GOT3 (cell line): Measurements from ENCODE around the gene CUBN.

Source experiments
- DNase-seq: peaks from one replicate; lab custom pipeline; 2025; ENCODE audit warnings: mixed read lengths; lab: John Stamatoyannopoulos, UW

The CUBN gene

GRCh38 chr10:17129741-17130140 is at the start of gene CUBN:
Gene CUBN (minus strand): TSS chr10:17129811. CDS start chr10:17129765, 46 bp downstream.
- DNase-seq = no peak

GRCh38 chr10:17179002-17179401 is 49.4 kb upstream of the CUBN start:
- no peak for DNase-seq

GRCh38 chr10:17178006-17178405 is 48.4 kb upstream of the CUBN start:
- DNase-seq = no peak

- no peak for DNase-seq
These were observed 47.4 kb upstream of the CUBN start for GRCh38 chr10:17177014-17177413.

- no peak for DNase-seq
These were observed 46.5 kb upstream of the CUBN start for GRCh38 chr10:17176091-17176490.

GRCh38 chr10:17175551-17175950 is 45.9 kb upstream of the CUBN start:
- no peak for DNase-seq

- DNase-seq = no peak
These were observed 45.0 kb upstream of the CUBN start for GRCh38 chr10:17174626-17175025.

- DNase-seq = no peak
These were observed 41.6 kb upstream of the CUBN start for GRCh38 chr10:17171141-17171641.

- no peak for DNase-seq
These were observed 40.2 kb upstream of the CUBN start for GRCh38 chr10:17169803-17170202.

GRCh38 chr10:17166699-17167098 is 37.1 kb upstream of the CUBN start:
- DNase-seq = no peak

- no peak for DNase-seq
These were observed 33.2 kb upstream of the CUBN start for GRCh38 chr10:17162828-17163227.

- DNase-seq = no peak
These were observed 32.2 kb upstream of the CUBN start for GRCh38 chr10:17161775-17162174.

GRCh38 chr10:17157024-17157423 is 27.4 kb upstream of the CUBN start:
- DNase-seq = no peak

- no peak for DNase-seq
These were observed 26.2 kb upstream of the CUBN start for GRCh38 chr10:17155826-17156225.

- no peak for DNase-seq
These were observed 24.5 kb upstream of the CUBN start for GRCh38 chr10:17154116-17154515.

- DNase-seq = no peak
These were observed 23.7 kb upstream of the CUBN start for GRCh38 chr10:17153321-17153720.

GRCh38 chr10:17151716-17152115 is 22.1 kb upstream of the CUBN start:
- DNase-seq = no peak

GRCh38 chr10:17147884-17148489 is 18.4 kb upstream of the CUBN start:
- no peak for DNase-seq

- no peak for DNase-seq
These were observed 17.3 kb upstream of the CUBN start for GRCh38 chr10:17146892-17147291.

- no peak for DNase-seq
These were observed 15.6 kb upstream of the CUBN start for GRCh38 chr10:17145239-17145638.

- DNase-seq = no peak
These were observed 15.1 kb upstream of the CUBN start for GRCh38 chr10:17144757-17145156.

- DNase-seq = no peak
These were observed 14.4 kb upstream of the CUBN start for GRCh38 chr10:17144032-17144431.

- DNase-seq = no peak
These were observed 13.6 kb upstream of the CUBN start for GRCh38 chr10:17143055-17143690.
